ENCODE measurements around the gene RHOT1. TPM values are rescaled to one million over a fixed set of nuclear protein-coding genes. Genes with fewer than 3 reads are reported as not detected.
"Not testable (repeated sequence)": the region's sequence is repeated elsewhere in the genome, so short reads cannot be mapped to it uniquely, and the experiment has no call there.

Gene RHOT1
- polyA plus RNA-seq, 4 donors, result 23.2 to 61.5 (median 34.8) TPM

DNA sequence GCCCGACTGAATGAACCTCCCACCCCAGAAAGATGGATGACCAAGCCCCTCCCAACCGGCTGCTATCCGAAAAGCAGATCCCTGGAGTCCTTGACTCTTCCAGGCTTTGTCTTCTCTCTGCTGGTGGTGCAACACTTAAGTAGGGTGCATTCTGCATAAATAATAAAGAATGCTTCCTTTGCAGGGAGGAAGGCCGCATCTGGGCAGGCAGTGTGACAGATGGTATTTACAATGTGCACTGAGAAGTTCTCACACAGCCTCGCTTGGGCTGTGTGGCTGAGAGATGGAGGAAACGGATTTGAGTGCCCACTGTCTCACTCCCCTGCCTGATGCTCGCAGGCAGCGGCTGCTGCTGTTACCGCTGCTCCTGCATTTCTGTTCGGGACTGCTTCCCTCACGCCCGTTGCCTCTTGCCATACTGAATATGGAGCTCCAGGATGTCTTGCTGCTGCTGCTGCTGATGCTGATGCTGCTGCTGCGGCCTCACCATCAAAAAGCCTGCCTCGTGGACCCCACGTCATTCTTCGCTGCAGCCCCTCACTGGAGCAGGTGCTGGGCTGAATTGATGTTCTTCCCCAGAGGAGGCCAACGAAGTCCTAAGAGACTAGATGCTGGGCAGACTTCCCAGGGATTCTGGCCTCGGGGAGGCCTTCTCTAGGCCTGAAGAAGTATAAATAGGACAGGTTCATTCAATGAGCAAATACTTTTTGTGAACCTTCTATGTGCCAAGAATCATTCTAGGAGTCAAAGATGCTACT lies 116.3 kb downstream of the RHOT1 start:
- FAIRE-seq (no peak), DNase-seq (no peak)
- no peaks in the 10 kb centered on the region for H3K36me3 ChIP-seq (ENCODE audit: control insufficient read depth in 3 of 3, insufficient read depth in 2 of 3, low read depth in 1 of 3, low read length in 3 of 3)
- WGBS, 3 donors, result 65 to 84% (median 76%) methylated on average over 18 of the region's 18 CpGs
- H3K27me3 ChIP-seq (ENCODE audit: control insufficient read depth in 3 of 3, insufficient read depth in 3 of 3, low read length in 3 of 3), result peaks cover 0 to 40% (median 3%) of the 10 kb centered on the region in 3 donors
- H3K9me3 ChIP-seq (ENCODE audit: control insufficient read depth in 2 of 2, insufficient read depth in 1 of 2, low read depth in 1 of 2, low read length in 1 of 2), result no peaks in the 10 kb centered on the region
- H3K4me3 ChIP-seq (ENCODE audit: low read depth in 1 of 3, low read length in 3 of 3), result no peak overlapping the region
- no peak overlapping the region for H3K27ac ChIP-seq (ENCODE audit: low read depth in 1 of 3, low read length in 2 of 3)
- H3K4me1 ChIP-seq (ENCODE audit: control insufficient read depth in 3 of 3, insufficient read depth in 2 of 3, low read depth in 1 of 3, low read length in 2 of 3), result no peaks in the 10 kb centered on the region

DNA sequence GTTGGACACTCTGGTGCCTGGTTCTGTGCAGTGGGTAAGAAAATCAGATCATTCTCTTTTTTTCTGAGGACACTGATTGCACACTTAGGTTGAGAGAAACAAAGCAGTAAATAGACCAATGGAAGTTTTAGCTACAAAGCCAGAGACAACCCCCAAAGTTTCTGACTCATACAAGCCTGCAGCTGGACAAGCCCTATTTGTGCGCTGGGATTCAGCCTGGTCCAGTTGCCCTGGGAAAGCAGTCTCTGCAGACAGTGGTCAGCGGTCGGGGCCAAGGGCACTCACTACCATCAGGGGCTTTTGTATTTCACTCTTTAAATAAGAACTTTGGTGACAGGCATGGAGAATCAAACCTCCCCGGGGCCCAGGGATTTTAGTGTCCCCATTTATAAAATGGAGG lies 117.3 kb downstream of the RHOT1 start:
- no peak overlapping the region for H3K27ac ChIP-seq (ENCODE audit: low read depth in 1 of 3, low read length in 2 of 3)
- H3K27me3 ChIP-seq (ENCODE audit: control insufficient read depth in 3 of 3, insufficient read depth in 3 of 3, low read length in 3 of 3), result peaks cover 0 to 51% (median 3%) of the 10 kb centered on the region in 3 donors
- peaks cover 0 to under 1% (median 0%) of the 10 kb centered on the region in 3 donors for H3K4me1 ChIP-seq (ENCODE audit: control insufficient read depth in 3 of 3, insufficient read depth in 2 of 3, low read depth in 1 of 3, low read length in 2 of 3)
- H3K36me3 ChIP-seq (ENCODE audit: control insufficient read depth in 3 of 3, insufficient read depth in 2 of 3, low read depth in 1 of 3, low read length in 3 of 3), result no peaks in the 10 kb centered on the region
- no peaks in the 10 kb centered on the region for H3K9me3 ChIP-seq (ENCODE audit: control insufficient read depth in 2 of 2, insufficient read depth in 1 of 2, low read depth in 1 of 2, low read length in 1 of 2)
- DNase-seq, result no peak
- 72 to 90% (median 79%) methylated on average over 4 of the region's 4 CpGs for WGBS, 3 donors
- no peak overlapping the region for H3K4me3 ChIP-seq (ENCODE audit: low read depth in 1 of 3, low read length in 3 of 3)
- FAIRE-seq, result no peak

DNA sequence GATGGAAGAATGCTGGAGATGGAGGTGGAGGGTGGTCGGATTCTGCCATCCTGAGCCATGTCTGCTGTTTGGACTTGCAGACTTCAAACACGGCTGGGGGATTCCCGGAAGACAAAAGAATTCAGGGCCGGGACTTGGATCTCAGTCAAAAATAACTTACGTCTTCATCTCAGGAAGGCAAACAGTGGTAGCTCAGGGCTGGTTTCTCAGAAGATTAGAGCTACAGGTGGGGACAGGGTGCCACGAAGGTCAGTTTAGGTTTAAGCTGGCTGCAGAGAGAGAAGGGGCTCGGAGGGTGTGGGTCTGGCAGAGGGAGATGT lies 119.1 kb downstream of the RHOT1 start:
- Histone ChIP-seq H3K36me3 (ENCODE audit: control insufficient read depth in 3 of 3, insufficient read depth in 2 of 3, low read depth in 1 of 3, low read length in 3 of 3) (no peaks in the 10 kb centered on the region), H3K27ac (ENCODE audit: low read depth in 1 of 3, low read length in 2 of 3) (no peak overlapping the region), H3K9me3 (ENCODE audit: control insufficient read depth in 2 of 2, insufficient read depth in 1 of 2, low read depth in 1 of 2, low read length in 1 of 2) (peaks cover 0 to 4% of the 10 kb centered on the region in 2 donors), H3K4me3 (ENCODE audit: low read depth in 1 of 3, low read length in 3 of 3) (no peak overlapping the region), H3K4me1 (ENCODE audit: control insufficient read depth in 3 of 3, insufficient read depth in 2 of 3, low read depth in 1 of 3, low read length in 2 of 3) (peaks cover 0 to 4% (median 0%) of the 10 kb centered on the region in 3 donors), H3K27me3 (ENCODE audit: control insufficient read depth in 3 of 3, insufficient read depth in 3 of 3, low read length in 3 of 3) (peaks cover 0 to 63% (median 9%) of the 10 kb centered on the region in 3 donors)
- WGBS, 3 donors, result 19 to 40% (median 32%) methylated on average over 7 of the region's 7 CpGs
- FAIRE-seq (no peak), DNase-seq (no peak)

DNA sequence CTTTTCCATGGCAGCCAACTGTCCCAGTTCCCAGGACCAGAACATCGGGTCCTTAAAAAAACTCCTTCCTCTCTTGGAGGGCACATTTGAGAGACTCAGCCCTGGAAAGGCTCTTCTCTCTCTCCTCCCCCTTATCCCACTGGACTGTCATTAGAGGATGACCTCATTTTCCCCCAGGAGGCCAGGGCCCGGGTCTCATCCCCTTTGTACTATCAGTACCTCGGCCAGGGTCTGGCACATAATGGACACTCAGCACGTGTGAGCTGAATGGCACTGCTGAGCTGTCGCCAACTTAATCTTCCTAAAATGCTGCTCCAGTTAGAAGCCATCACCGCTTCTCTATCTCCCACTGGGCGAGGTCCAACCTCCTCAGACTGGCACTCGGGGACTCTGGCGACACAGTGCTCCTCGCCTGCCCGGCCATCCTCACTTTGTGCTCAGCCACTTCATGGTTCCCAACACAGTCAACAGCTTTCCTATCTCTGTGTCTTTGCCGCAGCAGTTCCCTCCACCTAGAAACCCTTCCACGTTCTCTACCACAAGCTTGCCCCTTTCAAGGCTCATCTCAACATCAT lies 119.7 kb downstream of the RHOT1 start:
- FAIRE-seq (no peak), DNase-seq (no peak)
- H3K9me3 ChIP-seq (ENCODE audit: control insufficient read depth in 2 of 2, insufficient read depth in 1 of 2, low read depth in 1 of 2, low read length in 1 of 2), result peaks cover 0 to 4% of the 10 kb centered on the region in 2 donors
- peaks cover 0 to 9% (median 4%) of the 10 kb centered on the region in 3 donors for H3K4me1 ChIP-seq (ENCODE audit: control insufficient read depth in 3 of 3, insufficient read depth in 2 of 3, low read depth in 1 of 3, low read length in 2 of 3)
- H3K4me3 ChIP-seq (ENCODE audit: low read depth in 1 of 3, low read length in 3 of 3), result no peak overlapping the region
- H3K27ac ChIP-seq (ENCODE audit: low read depth in 1 of 3, low read length in 2 of 3), result no peak overlapping the region
- no peaks in the 10 kb centered on the region for H3K36me3 ChIP-seq (ENCODE audit: control insufficient read depth in 3 of 3, insufficient read depth in 2 of 3, low read depth in 1 of 3, low read length in 3 of 3)
- H3K27me3 ChIP-seq (ENCODE audit: control insufficient read depth in 3 of 3, insufficient read depth in 3 of 3, low read length in 3 of 3), result peaks cover 3 to 69% (median 9%) of the 10 kb centered on the region in 3 donors
- WGBS, 3 donors, result 57 to 78% (median 61%) methylated on average over 13 of the region's 13 CpGs

DNA sequence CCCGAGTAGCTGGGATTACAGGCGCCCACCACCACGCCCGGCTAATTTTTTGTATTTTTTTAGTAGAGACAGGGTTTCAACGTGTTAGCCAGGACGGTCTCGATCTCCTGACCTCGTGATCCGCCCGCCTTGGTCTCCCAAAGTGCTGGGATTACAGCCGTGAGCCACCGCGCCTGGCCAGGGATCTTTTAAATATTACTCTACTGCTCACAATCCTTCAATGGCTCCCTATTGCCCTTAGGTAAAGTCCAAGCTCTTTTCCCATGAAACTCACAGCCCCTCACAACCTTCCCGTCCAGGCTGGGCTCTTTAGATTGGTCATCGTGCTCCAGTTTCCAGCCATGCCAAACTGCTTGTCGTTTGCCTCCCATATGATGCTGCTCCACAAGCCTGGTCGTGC lies 121.2 kb downstream of the RHOT1 start:
- not testable (repeated sequence) for H3K36me3 ChIP-seq (ENCODE audit: control insufficient read depth in 3 of 3, insufficient read depth in 2 of 3, low read depth in 1 of 3, low read length in 3 of 3); H3K4me1 ChIP-seq (ENCODE audit: control insufficient read depth in 3 of 3, insufficient read depth in 2 of 3, low read depth in 1 of 3, low read length in 2 of 3); H3K9me3 ChIP-seq (ENCODE audit: control insufficient read depth in 2 of 2, insufficient read depth in 1 of 2, low read depth in 1 of 2, low read length in 1 of 2); FAIRE-seq; H3K27ac ChIP-seq (ENCODE audit: low read depth in 1 of 3, low read length in 2 of 3); H3K4me3 ChIP-seq (ENCODE audit: low read depth in 1 of 3, low read length in 3 of 3); DNase-seq
- H3K27me3 ChIP-seq (ENCODE audit: control insufficient read depth in 3 of 3, insufficient read depth in 3 of 3, low read length in 3 of 3), result peaks cover 7 to 80% (median 9%) of the 10 kb centered on the region in 3 donors
- WGBS, 3 donors, result 86 to 90% (median 89%) methylated on average over 17 of the region's 17 CpGs

DNA sequence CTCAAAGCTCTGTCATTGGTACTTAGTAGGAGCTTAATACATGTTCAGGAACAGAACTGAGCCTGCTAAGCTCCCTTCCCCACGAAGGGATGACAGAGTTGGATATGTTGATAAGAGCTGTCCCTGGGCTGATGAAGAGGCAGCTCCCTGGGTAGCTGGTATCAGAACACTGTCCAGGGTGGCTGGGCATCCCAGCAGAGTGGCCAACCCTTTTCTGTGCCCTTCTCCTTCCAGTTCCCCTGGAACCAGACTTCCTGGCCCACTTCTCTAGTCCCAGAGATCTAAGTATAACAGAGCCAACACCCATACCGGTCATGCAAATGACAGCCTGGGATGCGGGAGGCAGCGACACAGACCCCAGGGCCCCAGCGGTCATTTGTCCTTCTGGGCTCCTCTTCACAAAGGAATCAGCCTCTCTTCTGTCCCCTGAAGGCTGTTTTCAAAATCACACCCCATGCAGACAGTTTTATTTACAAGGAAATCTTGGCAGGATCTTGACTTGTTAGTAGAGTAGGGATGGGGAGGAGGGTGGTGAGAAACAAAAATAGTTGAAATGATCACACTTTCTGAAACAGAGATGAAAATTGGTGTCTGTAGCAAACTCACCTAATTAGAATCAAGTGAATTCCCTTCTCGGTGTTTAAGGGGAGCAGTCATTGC lies 122.0 kb downstream of the RHOT1 start:
- no peak overlapping the region for H3K27ac ChIP-seq (ENCODE audit: low read depth in 1 of 3, low read length in 2 of 3)
- DNase-seq (no peak), FAIRE-seq (no peak)
- H3K27me3 ChIP-seq (ENCODE audit: control insufficient read depth in 3 of 3, insufficient read depth in 3 of 3, low read length in 3 of 3), result peaks cover 9 to 83% (median 13%) of the 10 kb centered on the region in 3 donors
- peaks cover 0 to 4% of the 10 kb centered on the region in 2 donors for H3K9me3 ChIP-seq (ENCODE audit: control insufficient read depth in 2 of 2, insufficient read depth in 1 of 2, low read depth in 1 of 2, low read length in 1 of 2)
- H3K4me1 ChIP-seq (ENCODE audit: control insufficient read depth in 3 of 3, insufficient read depth in 2 of 3, low read depth in 1 of 3, low read length in 2 of 3), result peaks cover 0 to 10% (median 7%) of the 10 kb centered on the region in 3 donors
- H3K36me3 ChIP-seq (ENCODE audit: control insufficient read depth in 3 of 3, insufficient read depth in 2 of 3, low read depth in 1 of 3, low read length in 3 of 3), result no peaks in the 10 kb centered on the region
- H3K4me3 ChIP-seq (ENCODE audit: low read depth in 1 of 3, low read length in 3 of 3), result no peak overlapping the region
- 25 to 37% (median 28%) methylated on average over 6 of the region's 6 CpGs for WGBS, 3 donors

DNA sequence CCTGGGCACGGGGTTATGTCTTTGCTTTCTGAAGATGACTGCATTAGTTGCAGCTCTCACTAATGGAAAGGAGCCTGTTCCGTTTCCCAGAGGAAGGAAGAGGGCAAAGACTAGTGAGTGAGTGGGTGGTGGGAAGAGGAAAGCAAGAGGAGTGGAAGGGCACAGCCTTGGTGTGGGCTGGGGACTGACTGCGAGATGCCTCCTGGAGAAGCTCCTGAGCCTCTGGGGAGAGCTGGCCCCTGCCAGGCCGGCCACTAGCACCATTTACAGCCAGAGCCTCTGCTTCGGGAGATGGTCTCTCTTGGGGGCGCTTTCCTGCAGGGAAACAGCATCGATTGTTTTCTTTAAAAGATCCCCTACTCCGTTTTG lies 122.5 kb downstream of the RHOT1 start:
- Histone ChIP-seq H3K27ac (ENCODE audit: low read depth in 1 of 3, low read length in 2 of 3) (no peak overlapping the region), H3K4me3 (ENCODE audit: low read depth in 1 of 3, low read length in 3 of 3) (no peak overlapping the region), H3K4me1 (ENCODE audit: control insufficient read depth in 3 of 3, insufficient read depth in 2 of 3, low read depth in 1 of 3, low read length in 2 of 3) (peaks cover 0 to 10% (median 7%) of the 10 kb centered on the region in 3 donors), H3K9me3 (ENCODE audit: control insufficient read depth in 2 of 2, insufficient read depth in 1 of 2, low read depth in 1 of 2, low read length in 1 of 2) (peaks cover 0 to 4% of the 10 kb centered on the region in 2 donors), H3K27me3 (ENCODE audit: control insufficient read depth in 3 of 3, insufficient read depth in 3 of 3, low read length in 3 of 3) (peaks cover 9 to 83% (median 15%) of the 10 kb centered on the region in 3 donors), H3K36me3 (ENCODE audit: control insufficient read depth in 3 of 3, insufficient read depth in 2 of 3, low read depth in 1 of 3, low read length in 3 of 3) (no peaks in the 10 kb centered on the region)
- DNase-seq (no peak), FAIRE-seq (no peak)
- WGBS, 3 donors, result 12 to 29% (median 16%) methylated on average over 7 to 8 of the region's 8 CpGs

DNA sequence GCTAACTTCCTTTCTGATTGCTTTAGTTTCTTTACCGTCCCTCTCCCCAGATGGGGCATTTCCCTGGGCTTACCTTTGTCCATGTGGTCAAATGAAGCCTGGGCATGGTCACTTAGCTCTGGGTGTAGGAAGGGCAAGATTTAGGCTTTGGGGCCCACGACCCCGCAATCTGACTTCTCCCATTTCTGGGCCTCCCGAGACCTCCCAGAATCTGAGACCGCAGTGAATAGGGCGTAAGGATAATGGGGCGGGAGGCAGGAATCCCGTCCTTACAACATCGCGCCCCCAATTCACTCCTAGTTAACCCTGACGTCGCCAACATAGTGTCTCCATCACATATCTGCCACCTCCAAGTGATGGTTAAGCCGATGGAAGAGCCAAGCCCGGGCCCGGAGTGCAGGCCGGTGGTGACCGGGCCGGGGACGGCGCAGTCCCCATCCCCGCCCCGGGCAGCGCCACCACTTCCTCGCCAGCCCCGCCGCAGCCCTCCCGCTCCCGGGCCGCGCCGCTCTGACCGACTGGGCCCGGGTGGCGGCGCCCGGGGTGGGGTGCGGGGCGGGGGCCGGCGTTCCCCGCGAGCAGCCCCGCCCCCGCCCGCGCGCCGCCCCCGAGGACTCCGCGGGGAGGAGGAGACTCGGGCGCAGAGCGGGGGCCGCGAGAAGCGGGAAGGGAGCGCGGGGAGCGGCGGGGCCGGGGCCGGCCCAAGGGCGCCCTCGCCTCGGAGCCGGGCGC lies 123.1 kb downstream of the RHOT1 start, which contains the start of gene RHBDL3:
RHBDL3 (plus strand) TSS at position 641 of the 732 bp plus-strand sequence. CDS start 358 bp downstream, outside the sequence.
- Histone ChIP-seq H3K27me3 (ENCODE audit: control insufficient read depth in 3 of 3, insufficient read depth in 3 of 3, low read length in 3 of 3) (peaks cover 9 to 89% (median 15%) of the 10 kb centered on the region in 3 donors), H3K27ac (ENCODE audit: low read depth in 1 of 3, low read length in 2 of 3) (no peak within 1 kb of the TSS), H3K36me3 (ENCODE audit: control insufficient read depth in 3 of 3, insufficient read depth in 2 of 3, low read depth in 1 of 3, low read length in 3 of 3) (no peaks in the 10 kb centered on the region), H3K4me3 (ENCODE audit: low read depth in 1 of 3, low read length in 3 of 3) (peak within 1 kb of the TSS; percentile 23 to 59 (median 39)), H3K4me1 (ENCODE audit: control insufficient read depth in 3 of 3, insufficient read depth in 2 of 3, low read depth in 1 of 3, low read length in 2 of 3) (peaks cover 0 to 10% (median 7%) of the 10 kb centered on the region in 3 donors), H3K9me3 (ENCODE audit: control insufficient read depth in 2 of 2, insufficient read depth in 1 of 2, low read depth in 1 of 2, low read length in 1 of 2) (peaks cover 0 to 4% of the 10 kb centered on the region in 2 donors)
- no peak for FAIRE-seq
- peak in 1 of 2 donors; percentile 36 for DNase-seq
- 2 to 7% (median 2%) methylated on average over 27 to 68 of the region's 68 CpGs for WGBS, 3 donors

Data from small intestine (tissue), 7 donors.